ENCODE data around the gene ZNF414. TPM values are rescaled to one million over a fixed set of nuclear protein-coding genes. Genes with fewer than 3 reads are reported as not detected.
A peak's percentile ranks its signal among the peaks of the same experiment; 100 is the strongest.

ZNF414 gene
- polyA plus RNA-seq, 1 donor (not counting 4 experiments of a cell fraction or from before 2014, with no cell fraction given) = 1.9 TPM

GRCh38 chr19:8494158-8494557 is 19.8 kb downstream of the ZNF414 start:
- DNase-seq (ENCODE audit: low read depth, low spot score) (no peak), FAIRE-seq (no peak)
- Histone ChIP-seq H3K9me1 (ENCODE audit: control insufficient read depth, extremely low read depth, insufficient read depth, low read length) (no peaks in the 10 kb centered on the region), H3K79me2 (ENCODE audit: control insufficient read depth, insufficient read depth, low read length) (no peaks in the 10 kb centered on the region), H3K27me3 (ENCODE audit: control insufficient read depth, extremely low read depth, insufficient read depth, low read length) (no peaks in the 10 kb centered on the region), H3K9me3 (ENCODE audit: control insufficient read depth, low read depth, low read length) (no peaks in the 10 kb centered on the region), H3K4me1 (ENCODE audit: control insufficient read depth, extremely low read depth, insufficient read depth, low read length) (peaks cover 21% of the 10 kb centered on the region), H3K9ac (ENCODE audit: control insufficient read depth, extremely low read depth, insufficient read depth, low read length) (peak overlapping the region; percentile 9), H3K36me3 (ENCODE audit: control insufficient read depth in 2 of 2, extremely low read depth in 1 of 2, insufficient read depth in 2 of 2, low read length in 2 of 2) (peaks cover 0 to under 1% of the 10 kb centered on the region in 2 experiments), H3K4me2 (ENCODE audit: control insufficient read depth, extremely low read depth, insufficient read depth, low read depth, low read length) (peak overlapping the region; percentile 54), H3K4me3 (ENCODE audit: control insufficient read depth in 2 of 3, extremely low read depth in 1 of 3, insufficient read depth in 2 of 3, low read depth in 1 of 3, low read length in 3 of 3) (no peak overlapping the region), H2AFZ (ENCODE audit: control insufficient read depth, low read length) (peak overlapping the region; percentile 77), H3K27ac (ENCODE audit: control insufficient read depth, insufficient read depth, low read length) (no peak overlapping the region), H4K20me1 (ENCODE audit: control insufficient read depth, extremely low read depth, insufficient read depth, low read length) (no peaks in the 10 kb centered on the region)
- TF ChIP-seq CTCF (optimal IDR thresholded peaks at IDR 0.05 in 1 of 3, IDR thresholded peaks at IDR 0.05 in 1 of 3, conservative IDR thresholded peaks at IDR 0.05 in 1 of 3; ENCODE audit: extremely low read depth in 1 of 3, insufficient read depth in 2 of 3, low read length in 3 of 3) = no peak
- no peak for TF ChIP-seq EZH2 (IDR thresholded peaks at IDR 0.05; ENCODE audit: low read length)
- dilution Hi-C loops (cut with MboI; ENCODE audit: extremely low pct_ligation_motif_present, low sequenced_read_pairs) = no loop called here

- H3K27me3 ChIP-seq (ENCODE audit: control insufficient read depth, extremely low read depth, insufficient read depth, low read length) = no peaks in the 10 kb centered on the region
- H3K9me1 ChIP-seq (ENCODE audit: control insufficient read depth, extremely low read depth, insufficient read depth, low read length) = no peaks in the 10 kb centered on the region
- no peak for FAIRE-seq
- no peak overlapping the region for H3K4me3 ChIP-seq (ENCODE audit: control insufficient read depth in 2 of 3, extremely low read depth in 1 of 3, insufficient read depth in 2 of 3, low read depth in 1 of 3, low read length in 3 of 3)
- no peak overlapping the region for H2AFZ ChIP-seq (ENCODE audit: control insufficient read depth, low read length)
- H3K4me2 ChIP-seq (ENCODE audit: control insufficient read depth, extremely low read depth, insufficient read depth, low read depth, low read length) = no peak overlapping the region
- dilution Hi-C loops (cut with MboI; ENCODE audit: extremely low pct_ligation_motif_present, low sequenced_read_pairs) = no loop called here
- peaks cover 2% of the 10 kb centered on the region for H4K20me1 ChIP-seq (ENCODE audit: control insufficient read depth, extremely low read depth, insufficient read depth, low read length)
- no peak overlapping the region for H3K9ac ChIP-seq (ENCODE audit: control insufficient read depth, extremely low read depth, insufficient read depth, low read length)
- no peaks in the 10 kb centered on the region for H3K9me3 ChIP-seq (ENCODE audit: control insufficient read depth, low read depth, low read length)
- no peak overlapping the region for H3K27ac ChIP-seq (ENCODE audit: control insufficient read depth, insufficient read depth, low read length)
- H3K36me3 ChIP-seq (ENCODE audit: control insufficient read depth in 2 of 2, extremely low read depth in 1 of 2, insufficient read depth in 2 of 2, low read length in 2 of 2) = peaks cover 21 to 23% of the 10 kb centered on the region in 2 experiments
- DNase-seq (ENCODE audit: low read depth, low spot score) = no peak
- H3K79me2 ChIP-seq (ENCODE audit: control insufficient read depth, insufficient read depth, low read length) = peaks cover 3% of the 10 kb centered on the region
- TF ChIP-seq EZH2 (IDR thresholded peaks at IDR 0.05; ENCODE audit: low read length) = no peak
- no peak for TF ChIP-seq CTCF (optimal IDR thresholded peaks at IDR 0.05 in 1 of 3, IDR thresholded peaks at IDR 0.05 in 1 of 3, conservative IDR thresholded peaks at IDR 0.05 in 1 of 3; ENCODE audit: extremely low read depth in 1 of 3, insufficient read depth in 2 of 3, low read length in 3 of 3)
- H3K4me1 ChIP-seq (ENCODE audit: control insufficient read depth, extremely low read depth, insufficient read depth, low read length) = peaks cover 25% of the 10 kb centered on the region
These were observed 22.4 kb downstream of the ZNF414 start for GRCh38 chr19:8491574-8491973.
